AG04449 (cell line): ENCODE data around the gene IL31RA.

ENCODE experiments used
- CTCF ChIA-PET: fragments of 350-600 bp; formaldehyde crosslinking; extraction: SDS; loops from one replicate; lab custom pipeline; 2021; ENCODE audit warnings: antibody characterized with exemption; lab: Yijun Ruan, JAX
- POLR2A ChIA-PET: fragments of 400-600, 350-600 bp; formaldehyde crosslinking; extraction: SDS; loops from one replicate; lab custom pipeline; 2020; ENCODE audit warnings: antibody characterized with exemption, inconsistent platforms; lab: Yijun Ruan, JAX
- DNase-seq: peaks from one replicate; pipeline ENCODE4 v3.0.0-alpha.2; 2010; ENCODE audit warnings: low read depth, low spot score
- H3K4me3 ChIP-seq: 2 replicates; pipeline ENCODE4 v1.5.1; 2011; ENCODE audit warnings: low read depth, mild to moderate bottlenecking, control low read depth, low read length
- CTCF ChIP-seq: IDR thresholded peaks from one replicate; pipeline ENCODE4 v1.5.1; 2011; ENCODE audit warnings: mild to moderate bottlenecking, moderate library complexity, low read length, control low read depth, inconsistent platforms; ENCODE audit not compliant: insufficient read depth; ENCODE audit errors: missing control alignments

IL31RA gene

GRCh38 chr5:55856516-55857246, 5.5 kb downstream of the IL31RA start:
- no peak for TF ChIP-seq CTCF
- H3K4me3 ChIP-seq: no peak overlapping the region
- ChIA-PET POLR2A (no interaction called here), CTCF (no interaction called here)
- DNase-seq: no peak

GRCh38 chr5:55857247-55857640, 6.1 kb downstream of the IL31RA start:
- ChIA-PET CTCF (no interaction called here), POLR2A (no interaction called here)
- DNase-seq: no peak
- H3K4me3 ChIP-seq: no peak overlapping the region
- TF ChIP-seq CTCF: no peak

- CTCF ChIA-PET: no interaction called here
- H3K4me3 ChIP-seq: no peak overlapping the region
- DNase-seq: no peak
- POLR2A ChIA-PET: no interaction called here
- no peak for TF ChIP-seq CTCF
Measured at GRCh38 chr5:55858104-55858503, 6.9 kb downstream of the IL31RA start.

- POLR2A ChIA-PET: no interaction called here
- no peak for DNase-seq
- no peak for TF ChIP-seq CTCF
- CTCF ChIA-PET: no interaction called here
- H3K4me3 ChIP-seq: no peak overlapping the region
Measured at GRCh38 chr5:55860288-55860687, 9.1 kb downstream of the IL31RA start.

GRCh38 chr5:55860709-55861108, 9.6 kb downstream of the IL31RA start:
- ChIA-PET POLR2A (no interaction called here), CTCF (no interaction called here)
- no peak for DNase-seq
- no peak for TF ChIP-seq CTCF
- H3K4me3 ChIP-seq: no peak overlapping the region

GRCh38 chr5:55864606-55865541, 13.7 kb downstream of the IL31RA start:
- ChIA-PET CTCF (interaction anchor here (1.2 kb wide), 1 partner anchor 11 kb away, joined by 3 read pairs; no protein-coding TSS in a partner anchor), POLR2A (no interaction called here)
- no peak for TF ChIP-seq CTCF

More at GRCh38 chr5:55864606-55865541, 13.7 kb downstream of the IL31RA start:
- H3K4me3 ChIP-seq: no peak overlapping the region
- DNase-seq: no peak
